Suppressor macrophage treated with lipopolysaccharide for 1 hour (primary cell): ENCODE measurements around the gene SLC35E2B.
"Not testable (repeated sequence)": the region's sequence is repeated elsewhere in the genome, so short reads cannot be mapped to it uniquely, and the experiment has no call there.

Source experiments
- DNase-seq, 3 donors: peaks; one replicate each; pipeline ENCODE4 v3.0.0-alpha.2; 2020 to 2022

The SLC35E2B gene

DNA sequence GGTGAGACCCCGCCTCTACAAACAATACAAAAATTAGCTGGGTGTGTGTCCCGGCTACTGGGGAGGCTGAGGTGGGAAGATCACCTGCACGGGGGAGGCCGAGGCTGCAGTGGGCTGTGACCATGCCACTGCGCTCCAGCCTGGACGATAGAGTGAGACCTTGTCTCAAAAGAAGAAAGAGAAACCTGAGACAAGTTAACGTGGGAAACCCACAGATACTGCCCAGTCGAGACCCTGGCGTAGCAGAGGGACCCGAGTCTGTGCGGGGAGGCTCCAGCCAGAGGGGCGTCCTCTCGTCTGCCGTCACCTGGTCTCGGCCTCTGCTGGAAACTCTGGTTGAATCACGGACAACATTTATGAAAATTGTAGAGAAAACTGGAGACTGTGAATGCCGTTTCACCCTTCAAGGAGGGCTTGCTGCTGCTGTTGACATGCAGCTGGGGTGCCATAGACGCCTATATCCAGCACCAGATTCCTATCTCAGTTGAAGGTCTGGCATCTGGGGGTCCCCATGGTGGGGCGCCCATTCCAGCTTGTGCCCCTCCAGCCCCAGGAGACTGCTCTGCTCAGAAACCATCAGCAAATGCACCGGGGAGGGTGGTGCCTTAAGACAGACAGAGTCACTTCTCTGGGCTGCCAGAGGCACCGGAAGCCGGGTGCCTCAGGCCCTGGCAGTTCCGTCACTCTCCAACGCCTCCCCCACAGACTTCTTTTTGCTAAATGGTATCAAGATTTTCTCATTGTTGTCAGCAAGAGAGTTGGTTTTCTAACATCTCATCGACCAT lies 20.2 kb downstream of the SLC35E2B start:
- DNase-seq = no peak

DNA sequence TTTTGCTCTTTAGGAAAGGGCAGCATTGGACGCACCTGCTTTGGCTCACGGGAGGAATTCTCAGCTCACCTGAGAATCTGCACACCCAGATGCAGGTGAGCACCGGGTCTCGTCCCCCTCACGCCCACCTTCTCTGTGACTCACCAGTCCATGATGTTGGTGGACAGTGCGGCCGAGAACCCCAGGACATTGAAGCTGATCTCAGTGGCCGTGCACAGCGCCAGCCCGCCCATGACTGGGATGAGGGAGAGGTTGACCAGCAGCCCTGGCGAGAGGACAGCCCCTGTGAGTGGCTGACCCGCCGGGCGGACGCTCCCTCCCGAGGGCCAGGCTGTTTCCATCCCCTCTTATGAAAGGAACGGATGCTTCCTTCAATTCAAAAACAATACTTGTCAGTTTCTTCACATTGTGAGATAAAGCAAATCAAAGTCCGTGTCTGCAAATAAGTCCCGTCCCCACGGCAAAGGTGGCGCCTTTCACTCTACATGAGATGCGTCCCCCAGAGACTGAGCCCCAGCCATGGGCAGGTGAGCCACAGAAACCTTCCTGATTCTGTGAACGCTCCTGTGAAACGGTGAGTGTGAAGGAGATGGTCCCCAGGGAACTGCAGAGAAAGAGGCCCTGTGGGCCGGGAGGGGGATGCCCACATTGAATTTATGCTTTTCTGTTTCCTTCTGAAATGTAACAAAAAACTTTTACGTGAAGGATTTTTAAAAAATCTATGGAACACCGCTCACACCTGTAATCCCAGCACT lies 21.1 kb downstream of the SLC35E2B start:
- DNase-seq = no peak

- DNase-seq = no peak
Measured at GRCh38 chr1:1670866-1671265, 21.7 kb downstream of the SLC35E2B start.

DNA sequence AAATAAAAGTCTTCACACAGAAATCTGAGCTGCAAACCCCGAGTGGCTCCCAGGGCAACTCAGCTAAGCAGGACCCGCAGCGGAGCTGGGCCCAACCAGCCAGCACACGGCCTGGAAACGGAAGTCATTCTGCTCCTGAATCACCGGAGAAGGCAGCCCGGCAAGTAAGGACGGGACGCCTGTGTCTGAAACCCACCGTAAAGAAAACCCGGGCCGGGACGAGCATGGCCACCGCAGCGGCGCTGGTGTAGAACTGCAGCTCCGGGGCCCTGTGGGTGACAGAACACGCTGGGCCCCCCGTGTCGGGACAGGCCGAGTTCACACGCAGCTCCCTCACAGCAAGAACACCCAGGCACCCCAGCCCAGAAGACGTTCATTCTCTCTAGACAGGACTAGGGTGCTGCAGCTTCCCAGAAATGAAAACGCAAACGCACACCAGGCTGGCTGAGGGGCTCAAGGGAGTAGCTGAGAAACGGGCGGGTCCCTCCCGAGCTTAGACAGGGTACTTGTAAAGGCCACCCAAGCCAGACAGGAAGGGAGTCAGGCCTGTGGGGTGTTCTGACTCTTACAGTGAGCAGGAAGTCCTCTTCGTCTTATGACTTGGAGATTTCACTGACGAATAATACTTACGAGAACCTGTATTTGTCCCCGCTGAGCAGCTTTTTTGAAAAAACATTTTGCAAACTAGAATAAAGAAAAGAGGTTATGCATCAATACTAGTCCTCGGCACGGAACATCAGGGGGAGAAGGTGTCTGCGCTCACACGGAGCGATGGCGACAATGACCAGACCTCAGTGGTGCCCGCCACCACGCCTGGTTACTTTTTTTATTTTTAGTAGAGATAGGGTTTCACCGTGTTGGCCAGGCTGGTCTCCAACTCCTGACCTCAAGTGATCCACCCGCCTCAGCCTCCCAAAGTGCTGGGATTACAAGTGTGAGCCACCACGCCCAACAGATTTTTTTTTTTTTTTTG lies 22.8 kb downstream of the SLC35E2B start:
- DNase-seq = no peak

- DNase-seq = no peak
Measured at GRCh38 chr1:1666526-1666925, 26.1 kb downstream of the SLC35E2B start.

- peak; percentile 31 to 60 (median 44) for DNase-seq
Measured at GRCh38 chr1:1665815-1666251, 26.8 kb downstream of the SLC35E2B start.

GRCh38 chr1:1664941-1665814 lies 27.4 kb downstream of the SLC35E2B start:
- no peak for DNase-seq

DNA sequence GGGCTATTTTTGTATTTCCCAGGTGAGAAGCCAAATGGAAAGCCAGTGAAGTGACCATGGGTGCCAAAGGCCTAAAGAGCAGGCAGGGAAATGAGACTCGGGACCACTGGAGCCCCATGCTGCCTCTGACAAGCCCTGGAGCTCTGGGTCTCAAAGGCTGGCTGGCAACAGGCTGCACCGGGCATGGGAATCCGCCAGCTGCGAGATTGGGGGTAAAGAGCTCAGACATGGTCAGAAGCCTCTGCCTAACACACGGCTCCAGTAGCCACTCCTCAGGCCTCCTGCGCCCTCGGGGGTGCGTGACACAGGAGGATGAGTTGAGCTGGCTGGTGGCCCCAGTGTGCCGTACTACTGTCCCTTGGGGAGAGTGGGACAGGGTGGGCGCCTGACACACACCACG lies 28.3 kb downstream of the SLC35E2B start:
- not testable (repeated sequence) for DNase-seq

DNA sequence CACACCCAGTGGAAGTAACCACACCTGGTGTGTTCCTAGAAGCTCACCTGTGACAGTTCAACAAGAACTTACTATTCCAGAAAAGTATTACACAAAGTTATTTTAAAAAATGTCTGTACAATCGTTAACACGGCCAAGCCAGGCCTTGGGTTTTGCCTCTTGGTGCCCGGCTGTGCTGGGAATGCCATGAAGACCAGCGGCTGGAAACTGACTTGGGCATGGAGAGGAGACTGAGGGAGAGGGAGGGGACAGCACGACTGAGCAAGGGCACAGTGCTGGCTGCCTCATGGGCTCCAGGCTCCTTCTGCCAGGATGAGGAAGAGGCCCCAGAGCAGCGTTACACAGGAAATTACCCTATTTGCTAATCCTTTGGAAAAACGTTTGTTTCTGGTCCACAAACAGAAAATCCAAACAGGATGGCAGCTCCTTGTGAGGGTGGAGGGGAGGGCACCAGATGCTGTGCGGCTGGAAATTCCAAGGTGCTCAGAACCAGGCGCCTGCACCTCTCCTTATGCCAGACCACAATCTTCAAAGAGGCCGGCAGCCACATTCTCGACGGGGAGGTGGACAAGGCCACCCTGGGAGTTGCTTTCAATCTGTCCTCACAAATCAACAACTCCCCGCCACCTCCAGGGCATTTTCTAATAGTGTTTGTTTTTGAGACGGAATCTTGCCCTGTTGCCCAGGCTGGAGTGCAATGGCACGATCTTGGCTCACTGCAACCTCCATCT lies 29.6 kb downstream of the SLC35E2B start:
- not testable (repeated sequence) for DNase-seq

DNA sequence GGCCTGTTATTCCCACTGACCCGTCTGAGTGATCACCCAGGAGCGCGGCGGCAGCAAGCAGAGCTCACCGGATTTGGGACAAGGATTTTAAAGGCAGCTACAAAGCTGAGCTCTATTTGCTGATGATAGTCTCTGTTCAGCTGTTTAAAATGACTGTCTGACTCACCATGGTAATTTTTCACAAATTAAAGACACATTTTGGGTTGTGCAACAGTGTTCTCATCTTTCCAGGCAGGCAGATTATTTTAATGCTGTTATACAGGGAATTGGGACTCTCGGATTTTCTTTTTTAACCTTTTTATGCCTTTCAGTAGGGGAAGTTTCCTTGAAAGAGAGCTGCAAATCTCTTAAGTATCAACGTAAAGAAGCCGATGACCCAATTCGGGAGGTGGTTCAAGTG lies 30.2 kb downstream of the SLC35E2B start:
- DNase-seq = not testable (repeated sequence)

- peak; percentile 93 to 98 (median 96) for DNase-seq
Measured at GRCh38 chr1:1658583-1659549, 33.7 kb downstream of the SLC35E2B start, which contains the start of gene CDK11B. Gene CDK11B (minus strand): TSS chr1:1659004. CDS start chr1:1657485, 1,519 bp downstream.

- not testable (repeated sequence) for DNase-seq
Measured at GRCh38 chr1:1648265-1648664, 44.3 kb downstream of the SLC35E2B start.

DNA sequence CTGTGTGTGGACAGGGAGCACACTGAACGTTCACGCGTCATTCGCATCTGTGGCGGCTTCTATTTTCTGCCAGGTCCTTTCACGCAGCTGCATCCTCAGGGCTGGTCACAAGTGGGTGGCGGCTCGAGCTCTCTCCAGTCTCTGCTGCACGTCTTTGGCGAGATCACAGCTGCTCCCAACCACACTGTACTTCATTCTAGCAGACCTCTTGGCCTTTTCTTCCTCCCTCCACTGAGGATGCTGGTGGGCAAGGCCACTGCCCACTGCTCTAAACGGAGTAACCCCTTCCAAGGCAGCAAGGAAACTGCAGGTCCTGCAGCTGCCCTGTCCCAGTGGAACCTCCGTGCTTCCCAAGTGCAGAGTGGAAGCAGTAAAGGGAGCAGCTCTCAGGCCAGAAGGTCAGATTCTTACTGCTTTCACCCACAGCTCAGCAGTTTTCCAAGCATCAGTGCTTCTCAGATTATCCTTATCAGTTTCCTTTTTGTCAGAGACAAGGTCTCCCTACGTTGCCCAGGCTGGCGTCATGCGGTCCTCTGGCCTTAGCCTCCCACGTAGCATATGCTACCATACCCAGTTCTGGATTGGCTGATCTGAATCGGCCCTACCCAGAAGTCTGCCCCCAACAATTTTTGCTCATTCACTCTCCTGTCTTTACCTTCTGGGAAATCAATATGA lies 44.9 kb downstream of the SLC35E2B start:
- DNase-seq = not testable (repeated sequence)

GRCh38 chr1:1646326-1646725 lies 46.3 kb downstream of the SLC35E2B start:
- DNase-seq = not testable (repeated sequence)

GRCh38 chr1:1640711-1641461 lies 51.7 kb downstream of the SLC35E2B start:
- not testable (repeated sequence) for DNase-seq

- DNase-seq = not testable (repeated sequence)
Measured at GRCh38 chr1:1640081-1640480, 52.5 kb downstream of the SLC35E2B start.

DNA sequence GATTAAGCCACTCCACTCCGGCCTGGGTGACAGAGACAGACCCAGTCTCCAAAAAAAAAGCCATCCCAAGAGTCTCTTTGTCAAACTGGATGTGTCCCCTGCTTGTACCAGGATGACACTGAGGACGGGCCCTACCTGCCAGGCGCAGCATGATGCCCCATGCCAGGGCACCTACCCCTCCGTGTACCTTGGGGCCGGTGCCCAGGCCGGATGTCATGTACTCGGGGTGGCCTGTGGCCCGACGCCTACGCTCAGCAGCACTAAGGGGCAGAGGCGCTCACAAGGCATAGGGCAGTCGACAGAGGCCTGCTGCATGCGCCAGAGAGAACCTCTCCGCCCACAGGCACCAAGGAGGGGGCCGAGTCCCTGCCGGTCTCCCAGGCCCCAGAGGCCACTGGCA lies 53.2 kb downstream of the SLC35E2B start:
- DNase-seq = not testable (repeated sequence)

- not testable (repeated sequence) for DNase-seq
Measured at GRCh38 chr1:1638528-1638927, 54.1 kb downstream of the SLC35E2B start.
